ENCODE measurements around the gene MT1E.

DNA sequence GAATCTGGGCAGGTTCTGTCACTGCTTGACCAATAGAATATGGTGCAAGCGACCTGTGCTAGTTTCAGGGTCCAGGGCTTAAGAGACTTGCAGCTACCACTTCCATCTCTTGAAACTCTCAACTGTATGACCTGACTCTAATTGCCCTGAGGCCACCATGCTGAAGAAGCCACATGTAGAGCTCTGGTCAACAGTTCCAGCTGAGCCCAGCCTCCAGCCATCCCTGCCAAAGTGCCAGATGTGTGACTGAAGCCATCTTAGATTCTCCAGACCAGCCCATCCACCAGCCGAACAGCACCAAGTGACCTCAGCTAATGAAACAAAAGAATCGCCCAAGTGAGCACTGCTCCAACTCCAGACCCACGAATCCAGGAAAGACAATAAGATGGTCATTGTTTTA, 20.6 kb upstream of the MT1E start:
- TF ChIP-seq, protein P1, sequence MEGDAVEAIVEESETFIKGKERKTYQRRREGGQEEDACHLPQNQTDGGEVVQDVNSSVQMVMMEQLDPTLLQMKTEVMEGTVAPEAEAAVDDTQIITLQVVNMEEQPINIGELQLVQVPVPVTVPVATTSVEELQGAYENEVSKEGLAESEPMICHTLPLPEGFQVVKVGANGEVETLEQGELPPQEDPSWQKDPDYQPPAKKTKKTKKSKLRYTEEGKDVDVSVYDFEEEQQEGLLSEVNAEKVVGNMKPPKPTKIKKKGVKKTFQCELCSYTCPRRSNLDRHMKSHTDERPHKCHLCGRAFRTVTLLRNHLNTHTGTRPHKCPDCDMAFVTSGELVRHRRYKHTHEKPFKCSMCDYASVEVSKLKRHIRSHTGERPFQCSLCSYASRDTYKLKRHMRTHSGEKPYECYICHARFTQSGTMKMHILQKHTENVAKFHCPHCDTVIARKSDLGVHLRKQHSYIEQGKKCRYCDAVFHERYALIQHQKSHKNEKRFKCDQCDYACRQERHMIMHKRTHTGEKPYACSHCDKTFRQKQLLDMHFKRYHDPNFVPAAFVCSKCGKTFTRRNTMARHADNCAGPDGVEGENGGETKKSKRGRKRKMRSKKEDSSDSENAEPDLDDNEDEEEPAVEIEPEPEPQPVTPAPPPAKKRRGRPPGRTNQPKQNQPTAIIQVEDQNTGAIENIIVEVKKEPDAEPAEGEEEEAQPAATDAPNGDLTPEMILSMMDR (IDR thresholded peaks at IDR 0.05): no peak
- no peak for TF ChIP-seq POLR2A (IDR thresholded peaks at IDR 0.05)
